ENCODE measurements around the gene BRAT1. TPM values are rescaled to one million over a fixed set of nuclear protein-coding genes. Genes with fewer than 3 reads are reported as not detected.
"Not testable (repeated sequence)": the region's sequence is repeated elsewhere in the genome, so short reads cannot be mapped to it uniquely, and the experiment has no call there.

Gene BRAT1
- total RNA-seq, 2 experiments from 2014 or later = 34.7 to 35.9 TPM

DNA sequence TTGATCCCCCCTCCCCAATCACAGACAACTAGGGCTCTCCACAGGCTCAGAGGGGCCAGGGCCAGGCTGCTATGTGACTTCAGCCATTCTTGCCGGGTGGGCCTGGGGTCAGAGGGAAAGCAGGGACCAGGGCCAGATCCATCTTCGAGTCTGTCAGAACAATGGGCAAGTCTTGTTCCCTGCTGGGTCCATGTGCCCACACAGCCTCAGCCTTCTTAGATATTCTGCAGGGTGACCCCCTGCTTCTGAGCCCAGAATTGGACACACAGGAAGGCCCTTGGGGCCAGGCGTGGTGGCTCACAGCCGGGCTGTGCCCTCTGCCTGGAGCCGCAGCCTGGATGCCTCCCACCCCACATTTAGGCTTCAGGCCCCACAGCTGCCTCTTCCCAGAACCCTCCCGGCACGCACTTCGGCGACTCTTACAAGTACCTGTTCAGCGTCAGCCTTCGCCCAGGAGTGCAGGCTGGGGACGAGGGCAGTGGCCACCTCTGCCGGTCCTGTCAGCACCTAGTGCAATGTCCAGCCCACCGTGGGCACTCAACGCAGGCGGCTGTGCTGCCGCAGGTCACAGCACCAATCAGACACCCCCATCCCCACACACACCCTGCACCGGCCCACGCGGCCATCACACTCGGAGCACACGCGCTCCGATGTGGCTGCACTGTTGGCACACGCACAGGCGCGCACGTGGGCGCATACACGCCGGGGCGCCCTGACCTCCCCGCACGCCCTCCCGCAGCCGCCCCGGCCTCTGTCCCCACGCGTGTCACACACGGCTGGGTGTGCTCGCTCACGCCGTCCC lies 24.1 kb downstream of the BRAT1 start:
- peaks cover 42% of the 10 kb centered on the region for H3K4me1 Mint-ChIP-seq
- H3K4me3 Mint-ChIP-seq = peak overlapping the region; percentile 61
- peak overlapping the region; percentile 94 for H3K27ac Mint-ChIP-seq
- H3K27me3 Mint-ChIP-seq; H3K9me3 Mint-ChIP-seq (ENCODE audit: low read depth); POLR2A ChIA-PET; H3K36me3 Mint-ChIP-seq (ENCODE audit: low read depth); ATAC-seq: not testable (repeated sequence)
- intact Hi-C loops (cut with DNase I, micrococcal nuclease) = loop anchor here (1.0 to 5.0 kb wide), 4 partner anchors 9 to 1504 kb away; partner anchors contain the start of genes BRAT1 (in 1 of the 2) and IQCE (in 1 of the 2)
- CTCF ChIA-PET = interaction anchor here (1.1 kb wide), 1 partner anchor 52 kb away, joined by 5 read pairs; no protein-coding TSS in a partner anchor
- DNase-seq = peak; percentile 15

DNA sequence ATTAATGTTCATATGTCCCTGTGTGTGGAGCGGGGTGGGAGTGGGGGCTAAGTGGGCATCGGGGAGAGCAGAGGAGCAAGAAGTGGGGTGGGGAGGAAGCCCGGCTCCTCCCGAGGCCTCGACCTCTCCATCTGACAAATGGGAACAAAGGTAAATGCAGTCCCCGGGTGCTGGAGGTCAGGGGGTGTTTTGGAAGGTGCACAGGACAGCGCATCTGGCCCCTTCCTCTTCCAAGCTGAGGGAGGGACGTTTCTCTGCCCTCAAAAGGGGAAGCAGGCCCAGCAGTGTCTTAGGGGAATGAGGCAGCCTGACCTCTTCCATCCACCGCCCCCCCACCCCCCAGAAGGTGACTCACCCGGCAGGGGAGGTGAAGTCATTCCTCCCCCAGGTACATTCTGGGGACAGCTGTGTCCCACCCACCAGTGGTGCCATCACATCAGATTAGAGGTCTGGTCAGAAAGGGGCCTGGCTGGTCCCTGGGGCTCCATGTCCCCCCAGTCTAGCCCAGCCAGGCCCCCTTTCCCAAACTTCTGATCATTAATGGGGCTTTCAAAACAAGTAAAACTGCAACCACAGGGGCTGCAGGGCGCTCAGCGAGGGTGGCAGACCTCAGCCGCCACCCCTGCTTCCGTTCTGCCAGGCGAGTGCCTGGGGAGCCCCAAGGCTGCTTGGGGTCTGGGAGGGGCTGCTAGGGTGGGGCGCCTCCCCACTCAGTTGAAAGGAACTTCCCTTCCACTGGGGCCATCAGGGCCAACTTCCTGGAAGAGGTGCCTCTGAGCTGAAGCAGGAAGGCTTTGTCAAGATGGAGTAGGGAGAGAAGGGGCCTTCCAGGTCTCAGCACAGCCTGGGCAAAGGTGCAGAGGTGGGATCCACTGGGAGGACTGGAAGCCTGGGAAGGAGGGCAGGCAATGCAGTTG lies 25.0 kb downstream of the BRAT1 start:
- intact Hi-C loops (cut with DNase I, micrococcal nuclease) = loop anchor here (1.0 to 5.0 kb wide), 4 partner anchors 8 to 1503 kb away; partner anchors contain the start of genes BRAT1 (in 1 of the 2) and IQCE (in 1 of the 2)
- ATAC-seq (peak; percentile 70), DNase-seq (peak; percentile 87)
- H3K27ac Mint-ChIP-seq = peak overlapping the region; percentile 94
- H3K4me1 Mint-ChIP-seq = peaks cover 47% of the 10 kb centered on the region
- no peaks in the 10 kb centered on the region for H3K36me3 Mint-ChIP-seq (ENCODE audit: low read depth)
- no peaks in the 10 kb centered on the region for H3K9me3 Mint-ChIP-seq (ENCODE audit: low read depth)
- H3K27me3 Mint-ChIP-seq = no peaks in the 10 kb centered on the region
- ChIA-PET CTCF (interaction anchor here (0.8 to 1.2 kb wide), 3 partner anchors 21 to 79 kb away, joined by 3 to 5 read pairs (median 4); no protein-coding TSS in a partner anchor), POLR2A (interaction anchor here (0.7 kb wide), 2 partner anchors 9 to 29 kb away, joined by 4 to 5 read pairs; partner anchors contain the start of gene IQCE)
- H3K4me3 Mint-ChIP-seq = peak overlapping the region; percentile 61

DNA sequence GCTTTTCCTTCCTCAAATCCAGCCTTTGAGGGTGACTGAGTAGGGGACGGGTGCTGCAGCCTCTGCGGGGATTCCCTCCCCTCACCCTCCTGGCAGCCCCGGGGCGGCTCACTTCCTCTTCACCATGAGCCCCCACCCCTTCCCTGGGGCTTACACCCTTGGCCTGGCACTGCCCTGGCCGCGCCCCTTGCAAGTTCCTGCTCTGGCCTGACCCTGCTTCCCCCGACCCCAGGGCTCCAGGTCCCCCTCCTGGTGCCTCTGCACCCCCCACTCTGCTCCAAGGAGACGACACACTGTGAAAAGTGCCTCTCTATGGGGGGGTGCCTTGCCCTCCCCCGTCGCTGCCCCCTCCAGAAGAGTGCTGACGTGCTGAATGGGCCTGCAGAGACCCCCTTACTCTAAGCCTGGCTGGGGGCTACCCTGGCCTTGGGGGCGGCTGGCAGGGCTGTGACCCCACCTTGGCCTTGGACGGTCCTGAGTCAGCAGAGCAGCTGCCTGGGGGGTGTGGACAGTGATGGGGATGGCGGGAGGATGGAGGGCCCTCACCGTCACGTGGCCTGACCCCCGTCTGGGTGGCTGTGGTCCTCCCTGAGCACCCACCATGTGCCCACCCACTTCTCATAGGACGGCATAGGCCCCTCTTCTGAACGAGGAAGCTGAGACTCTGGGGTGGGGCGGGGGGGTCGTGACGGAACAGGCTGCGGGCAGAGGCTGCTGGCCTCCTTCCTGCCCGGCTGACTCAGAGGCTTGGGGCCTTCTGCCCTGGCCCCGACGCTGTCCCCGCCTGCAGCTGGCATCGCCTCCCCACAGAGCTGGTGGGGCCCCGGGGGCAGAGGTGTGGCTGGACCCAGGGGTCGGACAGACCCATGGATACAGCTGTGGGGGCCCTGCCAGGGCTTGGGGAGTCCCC lies 25.9 kb downstream of the BRAT1 start:
- peak overlapping the region; percentile 61 for H3K4me3 Mint-ChIP-seq
- no peaks in the 10 kb centered on the region for H3K27me3 Mint-ChIP-seq
- peak overlapping the region; percentile 94 for H3K27ac Mint-ChIP-seq
- ChIA-PET CTCF (interaction anchor here (0.8 to 1.8 kb wide), 3 partner anchors 18 to 78 kb away, joined by 3 to 5 read pairs (median 4); no protein-coding TSS in a partner anchor), POLR2A (interaction anchor here (0.6 kb wide), 1 partner anchor 123 kb away, joined by 4 read pairs; no protein-coding TSS in a partner anchor)
- ATAC-seq (peak; percentile 58), DNase-seq (peak; percentile 79)
- no peaks in the 10 kb centered on the region for H3K36me3 Mint-ChIP-seq (ENCODE audit: low read depth)
- intact Hi-C loops (cut with DNase I, micrococcal nuclease) = loop anchor here (1.0 to 10.0 kb wide), 5 partner anchors 7 to 1502 kb away; partner anchors contain the start of genes BRAT1 (in 1 of the 2), GNA12 (in 1 of the 2) and IQCE (in 1 of the 2)
- no peaks in the 10 kb centered on the region for H3K9me3 Mint-ChIP-seq (ENCODE audit: low read depth)
- H3K4me1 Mint-ChIP-seq = peaks cover 47% of the 10 kb centered on the region

DNA sequence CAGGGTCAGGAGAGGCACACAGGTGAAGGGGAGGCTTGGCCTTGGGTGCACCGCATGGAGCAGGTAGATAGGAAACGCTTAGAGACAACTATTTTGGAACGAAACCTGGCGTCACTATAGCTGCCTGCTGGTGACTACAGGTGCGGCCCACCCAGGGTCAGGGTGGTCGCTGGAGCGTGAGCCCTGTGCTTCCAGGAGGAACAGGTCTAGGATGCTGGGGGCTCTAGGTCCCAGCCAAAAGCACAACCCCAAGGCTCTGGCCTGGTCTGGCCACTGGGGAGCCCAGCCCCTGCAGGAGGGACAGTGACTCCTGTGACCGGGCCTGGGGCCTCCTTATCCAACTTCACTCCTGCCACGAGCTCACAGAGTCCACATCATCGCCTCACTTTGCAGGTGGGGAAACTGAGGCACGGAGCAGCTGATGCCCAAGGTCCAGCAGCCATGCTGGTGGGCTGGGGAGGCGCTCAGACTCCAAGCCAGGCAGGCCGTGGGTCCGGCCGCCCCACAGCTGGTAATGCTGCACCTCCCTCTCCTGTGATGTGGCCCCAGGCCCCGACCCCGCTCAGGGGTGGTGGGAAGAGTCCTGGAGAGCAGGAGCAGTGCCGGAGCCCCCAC lies 26.7 kb downstream of the BRAT1 start:
- ChIA-PET POLR2A (interaction anchor here (0.6 kb wide), 1 partner anchor 122 kb away, joined by 4 read pairs; no protein-coding TSS in a partner anchor), CTCF (interaction anchor here (0.7 to 1.8 kb wide), 2 partner anchors 17 to 32 kb away, joined by 3 to 5 read pairs; no protein-coding TSS in a partner anchor)
- peak overlapping the region; percentile 73 for H3K27ac Mint-ChIP-seq
- H3K4me3 Mint-ChIP-seq = no peak overlapping the region
- no peak for ATAC-seq
- no peaks in the 10 kb centered on the region for H3K9me3 Mint-ChIP-seq (ENCODE audit: low read depth)
- no peaks in the 10 kb centered on the region for H3K27me3 Mint-ChIP-seq
- H3K4me1 Mint-ChIP-seq = peaks cover 47% of the 10 kb centered on the region
- no peaks in the 10 kb centered on the region for H3K36me3 Mint-ChIP-seq (ENCODE audit: low read depth)
- DNase-seq = no peak
- intact Hi-C loops (cut with DNase I, micrococcal nuclease) = loop anchor here in 1 of 2 experiments (10.0 kb wide), 1 partner anchor 316 kb away; the partner anchor contains the start of gene GNA12

DNA sequence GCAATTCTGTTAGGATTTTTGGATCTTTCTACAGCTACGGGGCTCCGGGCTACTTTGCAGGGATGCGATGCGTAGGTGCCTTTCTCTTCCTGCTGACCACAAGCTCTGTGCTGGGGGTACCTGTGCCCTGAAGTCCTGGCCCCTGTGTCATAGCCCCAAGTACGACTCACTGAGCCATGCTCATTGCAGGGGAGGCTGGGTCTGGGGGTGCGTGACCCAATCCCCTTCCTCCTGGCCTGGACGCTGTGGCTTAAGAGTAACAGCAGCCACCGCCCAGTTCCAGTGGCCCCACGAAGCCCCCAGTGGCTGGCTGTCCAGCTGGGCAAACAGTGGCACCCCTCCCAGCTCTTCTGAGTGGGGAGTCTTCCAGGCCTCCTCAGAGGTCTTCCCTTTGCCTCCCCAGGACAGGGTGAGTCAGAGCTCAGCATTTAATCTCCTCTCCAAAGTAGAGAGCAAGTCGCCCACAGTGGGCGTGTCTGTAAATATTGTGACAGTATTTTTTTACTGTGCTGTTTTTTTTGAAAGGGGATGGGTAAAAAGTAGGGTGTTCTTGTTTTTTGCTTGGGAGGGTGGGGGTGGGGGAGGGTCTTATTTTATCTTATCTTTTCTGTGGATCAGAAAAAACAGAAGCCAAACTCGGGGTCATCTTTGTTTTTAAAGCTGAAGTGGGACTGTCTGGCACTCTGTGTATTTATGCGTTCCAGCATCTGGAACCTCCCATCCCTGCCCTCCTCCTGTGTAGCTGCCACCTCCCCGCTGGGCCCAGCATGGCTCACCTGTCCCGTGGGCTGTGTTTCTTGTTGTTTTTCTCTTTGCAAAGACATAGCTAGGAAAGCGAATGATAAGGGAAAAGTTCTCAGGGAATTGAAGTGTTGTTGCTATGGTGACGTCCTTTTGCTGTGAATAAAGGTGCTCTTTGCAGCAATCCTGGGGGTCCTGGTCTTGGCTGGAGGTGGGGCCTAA lies 27.5 kb downstream of the BRAT1 start:
- Mint-ChIP-seq H3K36me3 (ENCODE audit: low read depth) (no peaks in the 10 kb centered on the region), H3K4me1 (peaks cover 53% of the 10 kb centered on the region), H3K4me3 (no peak overlapping the region), H3K9me3 (ENCODE audit: low read depth) (no peaks in the 10 kb centered on the region), H3K27me3 (no peaks in the 10 kb centered on the region), H3K27ac (peak overlapping the region; percentile 73)
- peak; percentile 77 for DNase-seq
- intact Hi-C loops (cut with DNase I, micrococcal nuclease) = loop anchor here in 1 of 2 experiments (10.0 kb wide), 1 partner anchor 317 kb away; the partner anchor contains the start of gene GNA12
- ChIA-PET CTCF (interaction anchor here (0.7 to 1.8 kb wide), 3 partner anchors 17 to 694 kb away, joined by 3 to 5 read pairs (median 3); no protein-coding TSS in a partner anchor), POLR2A (interaction anchor here (0.7 kb wide), 1 partner anchor 18 kb away, joined by 3 read pairs; no protein-coding TSS in a partner anchor)
- peak; percentile 20 for ATAC-seq

DNA sequence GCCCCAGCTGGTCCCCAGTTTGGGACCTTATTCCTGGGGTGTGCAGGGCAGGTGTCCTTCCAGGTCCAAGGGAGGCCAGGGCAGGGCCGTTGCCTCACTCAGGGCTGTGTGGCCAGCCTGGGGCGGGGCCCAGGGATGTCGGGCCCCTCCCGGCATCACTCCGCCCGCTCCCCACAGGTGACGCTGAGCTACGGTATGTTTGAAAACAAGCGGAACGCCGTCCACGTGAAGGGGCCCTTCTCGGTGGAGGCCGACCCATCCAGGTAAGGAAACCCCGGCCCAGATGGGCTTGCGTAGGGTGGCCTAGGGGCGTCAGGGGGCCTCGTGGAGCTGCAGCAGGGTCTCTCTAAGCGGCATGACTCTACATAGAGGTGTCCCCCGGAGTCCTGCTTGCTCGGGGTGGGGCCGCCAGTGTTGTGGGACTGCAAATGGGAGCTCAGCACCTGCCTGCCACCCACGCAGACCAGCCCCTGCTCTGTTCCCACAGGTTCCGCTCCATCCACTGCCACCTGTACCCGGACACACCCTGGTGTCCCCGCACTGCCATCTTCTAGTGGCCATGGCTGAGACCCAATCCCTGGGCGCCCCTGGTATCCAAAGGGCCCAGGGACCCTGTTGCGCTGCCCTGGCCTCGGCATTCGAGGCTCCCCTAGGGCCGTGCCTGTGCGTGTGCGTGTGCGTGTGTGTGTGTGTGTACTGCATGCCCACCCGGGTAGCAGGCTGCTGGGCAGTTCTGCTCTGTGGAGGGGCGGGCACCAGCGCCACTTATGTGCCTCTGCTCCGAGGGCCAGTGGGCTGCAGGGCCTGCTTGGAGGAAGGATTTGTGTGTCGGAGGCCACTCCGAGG lies 28.4 kb downstream of the BRAT1 start:
- Mint-ChIP-seq H3K27me3 (no peaks in the 10 kb centered on the region), H3K4me1 (peaks cover 59% of the 10 kb centered on the region), H3K4me3 (no peak overlapping the region), H3K27ac (no peak overlapping the region), H3K9me3 (ENCODE audit: low read depth) (no peaks in the 10 kb centered on the region), H3K36me3 (ENCODE audit: low read depth) (no peaks in the 10 kb centered on the region)
- DNase-seq = peak; percentile 19
- ATAC-seq = no peak
- ChIA-PET POLR2A (interaction anchor here (1.0 kb wide), 1 partner anchor 23 kb away, joined by 3 read pairs; no protein-coding TSS in a partner anchor), CTCF (interaction anchor here (0.7 to 1.8 kb wide), 2 partner anchors 16 to 693 kb away, joined by 3 to 5 read pairs; no protein-coding TSS in a partner anchor)
- intact Hi-C loops (cut with DNase I, micrococcal nuclease) = loop anchor here in 1 of 2 experiments (10.0 kb wide), 1 partner anchor 318 kb away; the partner anchor contains the start of gene GNA12

DNA sequence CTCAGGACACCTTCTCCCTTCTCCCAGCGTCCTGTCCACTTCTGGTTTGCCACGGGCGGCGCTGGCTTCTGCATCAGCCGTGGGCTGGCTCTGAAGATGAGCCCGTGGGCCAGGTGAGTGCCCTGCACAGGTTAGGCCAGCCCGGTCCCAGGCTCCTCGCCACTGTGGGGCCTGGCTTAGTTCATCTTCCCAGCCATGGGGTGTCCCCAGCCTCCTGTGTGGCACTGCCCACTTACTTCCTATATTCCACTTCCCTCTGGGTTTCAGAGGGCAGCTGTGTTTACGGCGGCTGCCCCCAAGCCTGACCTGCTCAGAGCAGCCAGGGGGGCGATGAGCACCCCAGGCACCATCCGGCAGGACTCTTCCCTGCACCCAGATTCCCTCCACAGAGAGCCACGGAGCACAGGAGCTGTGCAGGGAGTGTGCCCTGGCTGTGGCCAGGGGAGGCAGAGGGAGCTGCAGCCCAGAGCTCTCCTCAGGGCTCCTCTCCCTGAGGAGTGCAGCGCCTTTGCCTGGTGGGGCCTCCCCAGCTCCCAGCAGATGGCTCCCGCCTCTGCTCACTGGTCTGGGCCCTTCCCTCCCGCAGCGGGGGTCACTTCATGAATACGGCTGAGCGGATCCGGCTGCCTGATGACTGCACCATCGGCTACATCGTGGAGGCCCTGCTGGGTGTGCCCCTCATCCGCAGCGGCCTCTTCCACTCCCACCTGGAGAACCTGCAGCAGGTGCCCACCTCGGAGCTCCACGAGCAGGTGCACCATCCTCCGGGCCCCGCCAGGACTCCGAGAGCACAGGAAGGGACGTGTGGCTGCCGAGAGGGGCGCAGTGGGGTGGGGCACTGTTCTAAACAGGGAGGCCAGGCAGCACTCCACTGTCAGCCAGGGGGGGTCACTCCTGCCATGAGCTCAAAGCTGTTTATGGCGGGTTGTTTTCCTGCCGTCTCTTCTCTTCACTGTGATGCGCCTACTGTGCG lies 29.4 kb downstream of the BRAT1 start:
- POLR2A ChIA-PET = interaction anchor here (1.0 kb wide), 1 partner anchor 22 kb away, joined by 3 read pairs; no protein-coding TSS in a partner anchor

More for the DNA sequence above, 29.4 kb downstream of the BRAT1 start:
- CTCF ChIA-PET = no interaction called here
- Mint-ChIP-seq H3K4me1 (peaks cover 60% of the 10 kb centered on the region), H3K4me3 (no peak overlapping the region), H3K36me3 (ENCODE audit: low read depth) (no peaks in the 10 kb centered on the region), H3K9me3 (ENCODE audit: low read depth) (no peaks in the 10 kb centered on the region), H3K27me3 (no peaks in the 10 kb centered on the region), H3K27ac (no peak overlapping the region)
- DNase-seq (no peak), ATAC-seq (no peak)
- intact Hi-C loops (cut with DNase I, micrococcal nuclease) = loop anchor here in 1 of 2 experiments (10.0 kb wide), 1 partner anchor 319 kb away; the partner anchor contains the start of gene GNA12
